Small intestine (tissue), 7 donors: Measurements from ENCODE around the gene CDC34. TPM values are rescaled to one million over a fixed set of nuclear protein-coding genes. Genes with fewer than 3 reads are reported as not detected.

Source experiments
- DNase-seq, 2 donors: peaks; one replicate each; pipeline versions ENCODE4 v3.0.0 to v3.0.0-alpha.2; 2013
- FAIRE-seq: peaks from 2 replicates; lab custom pipeline; 2012; peaks lifted over from hg19 to GRCh38; lab: Jason Lieb, UNC
- H3K27ac ChIP-seq, 3 donors: one replicate each; pipeline ENCODE4 v1.5.1; 2013; ENCODE audit warnings: low read length in 2 of 3, mild to moderate bottlenecking in 2 of 3, control low read depth in 1 of 3, inconsistent platforms in 1 of 3, low read depth in 1 of 3, moderate library complexity in 1 of 3
- H3K27me3 ChIP-seq, 3 donors: one replicate each; pipeline ENCODE4 v1.6.1; 2013; ENCODE audit warnings: low read length in 3 of 3, inconsistent platforms in 1 of 3; ENCODE audit not compliant: control insufficient read depth in 3 of 3, insufficient read depth in 3 of 3
- H3K36me3 ChIP-seq, 3 donors: one replicate each; pipeline ENCODE4 v1.6.1; 2013; ENCODE audit warnings: low read length in 3 of 3, inconsistent platforms in 1 of 3, low read depth in 1 of 3, mild to moderate bottlenecking in 1 of 3, moderate library complexity in 1 of 3; ENCODE audit not compliant: control insufficient read depth in 3 of 3, insufficient read depth in 2 of 3
- H3K4me1 ChIP-seq, 3 donors: one replicate each; pipeline ENCODE4 v1.6.1; 2013; ENCODE audit warnings: low read length in 2 of 3, inconsistent platforms in 1 of 3, low read depth in 1 of 3, mild to moderate bottlenecking in 1 of 3, moderate library complexity in 1 of 3; ENCODE audit not compliant: control insufficient read depth in 3 of 3, insufficient read depth in 2 of 3
- H3K4me3 ChIP-seq, 3 donors: one replicate each; pipeline ENCODE4 v1.5.1; 2013; ENCODE audit warnings: low read length in 3 of 3, control low read depth in 1 of 3, inconsistent platforms in 1 of 3, low read depth in 1 of 3, mild to moderate bottlenecking in 1 of 3, moderate library complexity in 1 of 3
- H3K9me3 ChIP-seq, 2 donors: one replicate each; pipeline ENCODE4 v1.6.1; 2013; ENCODE audit warnings: low read depth in 1 of 2, low read length in 1 of 2; ENCODE audit not compliant: control insufficient read depth in 2 of 2, insufficient read depth in 1 of 2
- WGBS, 3 donors: extraction: QIAGEN DNeasy Blood & Tissue Kit; methylation state at CpG; one replicate each; pipeline ENCODE4 v1.1.7; 2013; 5-methylcytosine and 5-hydroxymethylcytosine counted together
- polyA plus RNA-seq, 4 donors: library from polyadenylated mRNA; stranded (reverse) in 3 of 4; unstranded in 1 of 4; fragments of 200-250 nt in 3 of 4; fragments of 120-200 nt in 1 of 4; gene quantifications; one replicate each; pipeline versions ENCODE4 v1.2.1 to v1.2.3, GENCODE V29; 2013
- donor health status: healthy with polysubstance abuse.
- donor health status: control.
- donor health status: control.
- donor health status: Bipolar disorder and iron deficiency.
- donor health status: healthy.

Gene CDC34
- polyA plus RNA-seq, 4 donors = 58.2 to 113 (median 89.0) TPM

DNA sequence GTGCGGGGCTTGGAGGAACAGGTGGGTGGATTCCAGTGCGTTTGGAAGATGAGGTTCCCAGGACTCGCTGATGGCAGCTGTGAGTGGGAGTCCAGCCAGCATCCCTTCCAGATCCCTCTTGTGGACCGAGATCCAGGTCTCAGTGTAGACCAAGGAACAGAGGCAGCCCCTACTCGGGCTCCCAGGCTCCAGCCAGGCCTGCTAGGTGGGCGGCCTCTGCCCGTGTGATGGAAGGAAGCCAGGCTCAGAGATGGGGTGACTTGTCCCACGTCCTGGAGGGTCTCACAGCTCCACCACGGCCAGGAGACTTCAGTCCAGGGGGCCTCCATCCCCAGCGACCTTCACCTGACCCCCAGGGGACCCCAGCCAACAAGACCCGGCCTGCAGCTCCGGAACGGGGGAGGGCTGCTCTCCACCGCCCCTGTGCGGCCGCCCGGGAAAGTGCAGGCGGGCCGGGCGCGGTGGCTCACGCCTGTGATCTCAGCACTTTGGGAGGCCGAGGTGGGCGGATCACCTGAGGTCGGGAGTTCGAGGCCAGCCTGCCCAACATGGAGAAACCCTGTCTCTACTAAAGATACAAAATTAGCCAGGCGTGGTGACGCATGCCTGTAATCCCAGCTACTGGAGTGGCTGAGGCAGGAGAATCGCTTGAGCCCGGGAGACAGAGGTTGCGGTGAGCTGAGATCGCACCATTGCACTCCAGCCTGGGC is 36.0 kb upstream of the CDC34 start:
- Histone ChIP-seq H3K9me3 (no peaks in the 10 kb centered on the region), H3K27me3 (peaks cover 4 to 36% (median 10%) of the 10 kb centered on the region in 3 donors), H3K27ac (no peak overlapping the region), H3K36me3 (no peaks in the 10 kb centered on the region), H3K4me3 (no peak overlapping the region), H3K4me1 (peaks cover 0 to 5% (median 0%) of the 10 kb centered on the region in 3 donors)
- DNase-seq (peak in 1 of 2 donors; percentile 58), FAIRE-seq (no peak)
- WGBS, 3 donors = 12 to 19% (median 16%) methylated on average over 31 to 32 of the region's 32 CpGs

DNA sequence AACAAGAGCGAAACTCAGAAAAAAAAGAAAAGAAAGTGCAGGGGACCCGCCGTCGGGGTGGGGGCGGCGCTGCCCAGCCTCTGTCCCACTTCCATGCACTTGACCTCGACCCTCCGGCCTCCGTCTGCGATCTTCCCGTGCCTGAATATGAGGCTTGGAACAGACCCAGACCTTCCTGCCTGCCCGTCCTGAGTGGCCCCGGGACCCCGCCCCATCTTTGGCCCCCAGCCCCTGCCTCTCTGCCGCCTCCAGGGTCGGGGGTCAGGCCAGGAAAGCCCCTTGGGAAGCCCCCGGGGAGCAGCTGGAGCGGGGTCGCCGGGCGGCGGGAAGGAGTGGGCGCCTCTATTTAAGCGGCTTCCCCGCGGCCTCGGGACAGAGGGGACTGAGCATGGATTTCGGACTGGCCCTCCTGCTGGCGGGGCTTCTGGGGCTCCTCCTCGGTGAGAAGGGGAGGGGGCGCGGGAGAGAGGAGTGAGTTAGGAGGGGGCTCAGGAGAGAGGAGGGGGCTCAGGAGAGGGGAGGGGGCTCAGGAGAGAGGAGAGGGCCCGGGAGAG is 35.4 kb upstream of the CDC34 start, which contains the start of gene MADCAM1:
Gene MADCAM1, plus strand, starts transcription at position 375 of the 554 bp plus-strand sequence. Its CDS starts 14 bp downstream, at position 389.
- no peaks in the 10 kb centered on the region for H3K9me3 ChIP-seq
- no peaks in the 10 kb centered on the region for H3K36me3 ChIP-seq
- 12 to 19% (median 17%) methylated on average over 26 to 33 of the region's 33 CpGs for WGBS, 3 donors
- DNase-seq = no peak
- H3K27me3 ChIP-seq = peaks cover 4 to 36% (median 10%) of the 10 kb centered on the region in 3 donors
- peak within 1 kb of the TSS in 1 of 3 donors; percentile 15 for H3K4me3 ChIP-seq
- FAIRE-seq = no peak
- no peak within 1 kb of the TSS for H3K27ac ChIP-seq
- H3K4me1 ChIP-seq = peaks cover 0 to 5% (median 0%) of the 10 kb centered on the region in 3 donors

DNA sequence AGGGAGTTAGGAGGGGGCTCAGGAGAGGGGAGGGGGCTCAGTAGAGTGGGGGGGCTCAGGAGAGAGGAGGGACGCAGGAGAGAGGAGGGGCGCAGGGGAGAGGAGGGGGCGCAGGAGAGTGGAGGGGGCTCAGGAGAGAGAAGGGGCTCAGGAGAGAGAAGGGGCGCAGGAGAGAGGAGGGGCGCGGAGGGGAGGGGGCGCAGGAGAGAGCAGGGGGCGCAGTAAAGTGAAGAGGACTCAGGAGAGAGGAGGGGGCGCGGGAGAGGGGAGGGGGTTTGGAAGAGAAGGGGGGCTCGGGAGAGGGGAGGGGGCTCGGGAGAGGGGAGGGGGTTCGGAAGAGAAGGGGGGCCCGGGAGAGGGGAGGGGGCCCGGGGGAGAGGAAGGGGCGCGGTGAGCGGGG is 34.6 kb upstream of the CDC34 start:
- Histone ChIP-seq H3K9me3 (no peaks in the 10 kb centered on the region), H3K4me1 (peaks cover 0 to 5% (median 0%) of the 10 kb centered on the region in 3 donors), H3K27ac (no peak overlapping the region), H3K27me3 (peaks cover 4 to 39% (median 10%) of the 10 kb centered on the region in 3 donors), H3K36me3 (no peaks in the 10 kb centered on the region), H3K4me3 (no peak overlapping the region)
- FAIRE-seq (no peak), DNase-seq (no peak)
- WGBS, 3 donors = 5 to 11% (median 10%) methylated on average over 3 to 18 of the region's 18 CpGs

DNA sequence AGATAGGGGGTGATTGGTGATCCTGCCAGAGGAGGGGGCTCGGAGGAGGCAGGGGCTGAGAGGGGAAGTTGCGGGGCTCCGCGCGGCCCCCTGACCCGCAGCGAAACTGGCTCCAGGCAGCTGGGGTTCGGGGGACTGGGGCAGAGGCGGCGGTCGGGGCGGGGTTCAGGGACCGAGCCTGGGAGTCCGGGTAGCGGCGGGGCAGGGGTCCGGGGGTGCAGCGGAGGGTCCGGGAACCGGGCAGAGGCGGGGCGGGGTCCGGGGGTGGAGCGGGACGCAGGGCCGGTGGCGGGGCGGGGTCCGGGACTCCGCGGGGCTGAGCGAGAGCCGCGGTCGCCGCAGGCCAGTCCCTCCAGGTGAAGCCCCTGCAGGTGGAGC is 34.1 kb upstream of the CDC34 start:
- H3K27me3 ChIP-seq = peaks cover 4 to 39% (median 10%) of the 10 kb centered on the region in 3 donors
- FAIRE-seq (no peak), DNase-seq (peak in 1 of 2 donors; percentile 2)
- H3K9me3 ChIP-seq = no peaks in the 10 kb centered on the region
- no peak overlapping the region for H3K27ac ChIP-seq
- no peaks in the 10 kb centered on the region for H3K36me3 ChIP-seq
- H3K4me1 ChIP-seq = peaks cover 0 to 5% (median 0%) of the 10 kb centered on the region in 3 donors
- WGBS, 3 donors = 0 to 6% (median 1%) methylated on average over 5 to 36 of the region's 36 CpGs
- peak overlapping the region in 1 of 3 donors; percentile 15 for H3K4me3 ChIP-seq

DNA sequence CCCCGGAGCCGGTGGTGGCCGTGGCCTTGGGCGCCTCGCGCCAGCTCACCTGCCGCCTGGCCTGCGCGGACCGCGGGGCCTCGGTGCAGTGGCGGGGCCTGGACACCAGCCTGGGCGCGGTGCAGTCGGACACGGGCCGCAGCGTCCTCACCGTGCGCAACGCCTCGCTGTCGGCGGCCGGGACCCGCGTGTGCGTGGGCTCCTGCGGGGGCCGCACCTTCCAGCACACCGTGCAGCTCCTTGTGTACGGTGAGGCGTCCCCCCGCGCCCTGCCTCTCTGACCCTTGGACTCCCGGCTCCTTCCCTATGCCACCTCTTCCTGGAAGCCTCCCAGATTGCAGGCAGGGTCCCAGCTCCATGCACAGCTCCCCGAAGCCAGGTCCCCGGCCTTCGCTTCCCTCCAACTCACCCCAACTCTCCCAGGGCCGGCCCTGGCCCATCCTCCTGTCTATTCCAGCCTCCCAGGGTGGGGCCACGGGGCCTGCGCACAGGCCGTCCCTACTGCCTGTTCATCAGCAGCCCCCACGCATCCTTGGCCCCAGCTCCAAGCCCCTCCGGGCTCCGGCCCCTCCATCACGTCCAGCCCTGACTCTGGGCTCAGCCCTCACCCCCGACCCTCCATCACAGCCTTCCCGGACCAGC is 33.6 kb upstream of the CDC34 start:
- peak overlapping the region in 1 of 3 donors; percentile 15 for H3K4me3 ChIP-seq
- 3 to 7% (median 5%) methylated on average over 22 to 50 of the region's 50 CpGs for WGBS, 3 donors
- DNase-seq (peak in 1 of 2 donors; percentile 28), FAIRE-seq (no peak)
- no peaks in the 10 kb centered on the region for H3K36me3 ChIP-seq
- peaks cover 4 to 39% (median 10%) of the 10 kb centered on the region in 3 donors for H3K27me3 ChIP-seq
- no peaks in the 10 kb centered on the region for H3K9me3 ChIP-seq
- H3K27ac ChIP-seq = no peak overlapping the region
- H3K4me1 ChIP-seq = peaks cover 0 to 5% (median 0%) of the 10 kb centered on the region in 3 donors

DNA sequence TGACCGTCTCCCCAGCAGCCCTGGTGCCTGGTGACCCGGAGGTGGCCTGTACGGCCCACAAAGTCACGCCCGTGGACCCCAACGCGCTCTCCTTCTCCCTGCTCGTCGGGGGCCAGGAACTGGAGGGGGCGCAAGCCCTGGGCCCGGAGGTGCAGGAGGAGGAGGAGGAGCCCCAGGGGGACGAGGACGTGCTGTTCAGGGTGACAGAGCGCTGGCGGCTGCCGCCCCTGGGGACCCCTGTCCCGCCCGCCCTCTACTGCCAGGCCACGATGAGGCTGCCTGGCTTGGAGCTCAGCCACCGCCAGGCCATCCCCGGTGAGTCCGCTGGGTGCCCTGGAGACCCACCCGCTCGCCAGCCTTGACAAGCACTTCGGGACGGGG is 33.1 kb upstream of the CDC34 start:
- DNase-seq (no peak), FAIRE-seq (no peak)
- Histone ChIP-seq H3K27ac (no peak overlapping the region), H3K4me1 (peaks cover 0 to 5% (median 0%) of the 10 kb centered on the region in 3 donors), H3K27me3 (peaks cover 4 to 39% (median 10%) of the 10 kb centered on the region in 3 donors), H3K9me3 (no peaks in the 10 kb centered on the region), H3K4me3 (no peak overlapping the region), H3K36me3 (no peaks in the 10 kb centered on the region)
- 13 to 17% (median 16%) methylated on average over 19 to 26 of the region's 26 CpGs for WGBS, 3 donors

DNA sequence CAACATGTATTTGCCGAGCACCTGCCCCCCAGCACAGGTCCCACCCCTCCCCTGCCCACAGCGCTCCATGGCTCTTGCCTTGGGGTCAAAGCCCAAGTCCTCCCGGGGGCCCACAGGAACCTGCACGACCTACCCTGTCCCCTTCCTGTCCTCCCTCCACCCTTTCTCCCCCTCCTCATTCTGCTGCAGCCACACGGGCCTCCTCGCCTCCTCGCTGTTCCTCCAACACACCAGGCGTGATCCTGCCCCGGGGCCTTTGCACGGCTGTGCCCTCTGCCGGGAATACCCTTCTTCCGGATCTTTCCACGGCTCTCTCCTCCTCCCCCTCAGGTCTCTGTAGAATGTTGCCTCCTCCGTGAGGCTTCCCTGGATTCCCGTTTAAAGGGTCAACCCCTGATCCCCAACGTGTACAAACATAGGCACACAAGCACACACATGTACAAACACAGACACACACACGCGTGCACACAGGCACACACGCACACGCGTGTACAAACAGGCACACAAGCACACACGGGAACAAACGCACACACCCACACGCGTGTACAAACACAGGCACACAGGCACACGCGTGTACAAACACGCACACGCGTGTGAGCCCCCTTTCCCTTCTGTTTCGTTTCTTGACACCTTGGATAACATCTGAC is 32.5 kb upstream of the CDC34 start:
- 68 to 75% (median 73%) methylated on average over 29 to 31 of the region's 31 CpGs for WGBS, 3 donors
- Histone ChIP-seq H3K27me3 (peaks cover 4 to 39% (median 10%) of the 10 kb centered on the region in 3 donors), H3K4me3 (no peak overlapping the region), H3K9me3 (no peaks in the 10 kb centered on the region), H3K4me1 (peaks cover 0 to 5% (median 0%) of the 10 kb centered on the region in 3 donors), H3K27ac (no peak overlapping the region), H3K36me3 (no peaks in the 10 kb centered on the region)
- FAIRE-seq (no peak), DNase-seq (peak in 1 of 2 donors; percentile 1)

DNA sequence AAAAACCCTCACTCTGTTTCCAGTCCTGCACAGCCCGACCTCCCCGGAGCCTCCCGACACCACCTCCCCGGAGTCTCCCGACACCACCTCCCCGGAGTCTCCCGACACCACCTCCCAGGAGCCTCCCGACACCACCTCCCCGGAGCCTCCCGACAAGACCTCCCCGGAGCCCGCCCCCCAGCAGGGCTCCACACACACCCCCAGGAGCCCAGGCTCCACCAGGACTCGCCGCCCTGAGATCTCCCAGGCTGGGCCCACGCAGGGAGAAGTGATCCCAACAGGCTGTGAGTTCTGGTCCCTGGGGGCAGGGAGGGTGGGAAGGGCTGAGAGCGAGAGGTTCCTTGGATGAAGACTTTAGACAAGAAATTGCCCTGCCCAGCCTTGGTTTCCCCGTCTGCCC is 29.9 kb upstream of the CDC34 start:
- no peak for DNase-seq
- WGBS, 3 donors = 82 to 92% (median 83%) methylated on average over 15 to 17 of the region's 17 CpGs
- FAIRE-seq = no peak

More for the DNA sequence above, 29.9 kb upstream of the CDC34 start:
- Histone ChIP-seq H3K27me3 (peaks cover 4 to 28% (median 7%) of the 10 kb centered on the region in 3 donors), H3K4me3 (no peak overlapping the region), H3K36me3 (no peaks in the 10 kb centered on the region), H3K27ac (no peak overlapping the region), H3K9me3 (no peaks in the 10 kb centered on the region), H3K4me1 (peaks cover 0 to 10% (median 0%) of the 10 kb centered on the region in 3 donors)
